Endothelial cell (in vitro differentiated cells): ENCODE data around the gene IGF2R. TPM values are rescaled to one million over a fixed set of nuclear protein-coding genes. Genes with fewer than 3 reads are reported as not detected.

Source experiments
- DNase-seq: peaks from one replicate; pipeline ENCODE4 v3.0.0; 2021; ENCODE audit warnings: low spot score
- H3K27ac Mint-ChIP-seq: one replicate; pipeline ENCODE4 v1.8.0; 2021; ENCODE audit warnings: mixed read lengths, inconsistent platforms; ENCODE audit not compliant: unreplicated experiment
- H3K27me3 Mint-ChIP-seq: one replicate; pipeline ENCODE4 v1.8.0; 2021; ENCODE audit warnings: mild to moderate bottlenecking, moderate library complexity, mixed read lengths, inconsistent platforms; ENCODE audit not compliant: unreplicated experiment
- H3K36me3 Mint-ChIP-seq: one replicate; pipeline ENCODE4 v1.8.0; 2021; ENCODE audit warnings: mild to moderate bottlenecking, low read depth, mixed read lengths, inconsistent platforms; ENCODE audit not compliant: unreplicated experiment
- H3K4me1 Mint-ChIP-seq: one replicate; pipeline ENCODE4 v1.8.0; 2021; ENCODE audit warnings: mild to moderate bottlenecking, mixed read lengths, inconsistent platforms; ENCODE audit not compliant: unreplicated experiment
- H3K4me3 Mint-ChIP-seq: one replicate; pipeline ENCODE4 v1.8.0; 2021; ENCODE audit warnings: mild to moderate bottlenecking, mixed read lengths, inconsistent platforms; ENCODE audit not compliant: unreplicated experiment
- H3K9me3 Mint-ChIP-seq: one replicate; pipeline ENCODE4 v1.8.0; 2021; ENCODE audit warnings: mixed read lengths, inconsistent platforms; ENCODE audit not compliant: unreplicated experiment
- CTCF ChIP-seq: fragments of 200-600 bp; sonication (generic); IDR thresholded peaks from one replicate; pipeline ENCODE4 v1.5.0; 2021; ENCODE audit warnings: antibody characterized with exemption; ENCODE audit not compliant: unreplicated experiment
- total RNA-seq: library from RNA; stranded (reverse); fragmentation: NEBNext Ultra II Directional; extraction: Animal tissue kit (Norgen Biotek cat#: 25700); gene quantifications from one replicate; pipeline ENCODE4 v1.2.1, GENCODE V29; 2021; ENCODE audit not compliant: unreplicated experiment

IGF2R gene
- total RNA-seq, 1 donor from 2014 or later: 108 TPM

- Mint-ChIP-seq H3K4me3 (no peak overlapping the region), H3K36me3 (peaks cover 49% of the 10 kb centered on the region), H3K4me1 (no peaks in the 10 kb centered on the region), H3K27ac (no peak overlapping the region), H3K9me3 (no peaks in the 10 kb centered on the region), H3K27me3 (peaks cover 1% of the 10 kb centered on the region)
- DNase-seq: no peak
- no peak for TF ChIP-seq CTCF
These were observed 73.3 kb downstream of the IGF2R start for GRCh38 chr6:160042014-160042773.

GRCh38 chr6:160042788-160043301 is 74.0 kb downstream of the IGF2R start:
- peaks cover 1% of the 10 kb centered on the region for H3K27me3 Mint-ChIP-seq
- peaks cover 55% of the 10 kb centered on the region for H3K36me3 Mint-ChIP-seq
- DNase-seq: no peak
- H3K4me3 Mint-ChIP-seq: no peak overlapping the region
- no peaks in the 10 kb centered on the region for H3K4me1 Mint-ChIP-seq
- TF ChIP-seq CTCF: no peak
- H3K27ac Mint-ChIP-seq: no peak overlapping the region
- H3K9me3 Mint-ChIP-seq: no peaks in the 10 kb centered on the region

GRCh38 chr6:160043784-160044183 is 74.9 kb downstream of the IGF2R start:
- H3K27ac Mint-ChIP-seq: no peak overlapping the region
- peaks cover 1% of the 10 kb centered on the region for H3K27me3 Mint-ChIP-seq
- no peaks in the 10 kb centered on the region for H3K9me3 Mint-ChIP-seq
- DNase-seq: no peak
- H3K36me3 Mint-ChIP-seq: peaks cover 55% of the 10 kb centered on the region
- no peak for TF ChIP-seq CTCF
- no peaks in the 10 kb centered on the region for H3K4me1 Mint-ChIP-seq
- no peak overlapping the region for H3K4me3 Mint-ChIP-seq

GRCh38 chr6:160044687-160045086 is 75.8 kb downstream of the IGF2R start:
- TF ChIP-seq CTCF: no peak
- Mint-ChIP-seq H3K4me1 (no peaks in the 10 kb centered on the region), H3K27me3 (peaks cover 2% of the 10 kb centered on the region), H3K36me3 (peaks cover 54% of the 10 kb centered on the region), H3K4me3 (no peak overlapping the region), H3K27ac (no peak overlapping the region), H3K9me3 (no peaks in the 10 kb centered on the region)
- no peak for DNase-seq

- no peak overlapping the region for H3K27ac Mint-ChIP-seq
- no peak for DNase-seq
- peaks cover 54% of the 10 kb centered on the region for H3K36me3 Mint-ChIP-seq
- no peaks in the 10 kb centered on the region for H3K4me1 Mint-ChIP-seq
- H3K4me3 Mint-ChIP-seq: no peak overlapping the region
- no peak for TF ChIP-seq CTCF
- H3K9me3 Mint-ChIP-seq: no peaks in the 10 kb centered on the region
- H3K27me3 Mint-ChIP-seq: peaks cover 4% of the 10 kb centered on the region
These were observed 79.6 kb downstream of the IGF2R start for GRCh38 chr6:160048471-160048870.
